Measurements from ENCODE around the gene AMOTL1.
A peak's percentile ranks its signal among the peaks of the same experiment; 100 is the strongest.

Gene AMOTL1

GRCh38 chr11:94760296-94760695, 7.9 kb upstream of the AMOTL1 start:
- Histone ChIP-seq H3K9me3 (no peaks in the 10 kb centered on the region), H3K36me3 (no peaks in the 10 kb centered on the region), H3K4me3 (ENCODE audit: low read depth, low read length) (no peak overlapping the region), H3K27me3 (no peaks in the 10 kb centered on the region), H3K4me1 (peaks cover 8% of the 10 kb centered on the region)
- DNase-seq: no peak
- no peak for TF ChIP-seq CTCF (IDR thresholded peaks at IDR 0.05; ENCODE audit: low read depth, low read length)

GRCh38 chr11:94762208-94762607, 5.9 kb upstream of the AMOTL1 start:
- no peaks in the 10 kb centered on the region for H3K9me3 ChIP-seq
- DNase-seq: peak; percentile 49
- TF ChIP-seq CTCF (IDR thresholded peaks at IDR 0.05; ENCODE audit: low read depth, low read length): peak; percentile 69
- H3K4me1 ChIP-seq: peaks cover 16% of the 10 kb centered on the region
- no peaks in the 10 kb centered on the region for H3K27me3 ChIP-seq
- H3K36me3 ChIP-seq: no peaks in the 10 kb centered on the region
- no peak overlapping the region for H3K4me3 ChIP-seq (ENCODE audit: low read depth, low read length)

- DNase-seq: no peak
- H3K4me3 ChIP-seq (ENCODE audit: low read depth, low read length): no peak overlapping the region
- no peaks in the 10 kb centered on the region for H3K36me3 ChIP-seq
- peaks cover 19% of the 10 kb centered on the region for H3K4me1 ChIP-seq
- H3K27me3 ChIP-seq: no peaks in the 10 kb centered on the region
- TF ChIP-seq CTCF (IDR thresholded peaks at IDR 0.05; ENCODE audit: low read depth, low read length): no peak
- H3K9me3 ChIP-seq: no peaks in the 10 kb centered on the region
Observed at GRCh38 chr11:94762995-94763394, 5.2 kb upstream of the AMOTL1 start.

- no peak for TF ChIP-seq CTCF (IDR thresholded peaks at IDR 0.05; ENCODE audit: low read depth, low read length)
- Histone ChIP-seq H3K27me3 (no peaks in the 10 kb centered on the region), H3K4me1 (peaks cover 20% of the 10 kb centered on the region), H3K9me3 (no peaks in the 10 kb centered on the region), H3K36me3 (no peaks in the 10 kb centered on the region), H3K4me3 (ENCODE audit: low read depth, low read length) (no peak overlapping the region)
- DNase-seq: no peak
Observed at GRCh38 chr11:94766713-94767206, 1.4 kb upstream of the AMOTL1 start.

- H3K36me3 ChIP-seq: no peaks in the 10 kb centered on the region
- peak overlapping the region; percentile 94 for H3K4me3 ChIP-seq (ENCODE audit: low read depth, low read length)
- no peak for TF ChIP-seq CTCF (IDR thresholded peaks at IDR 0.05; ENCODE audit: low read depth, low read length)
- no peaks in the 10 kb centered on the region for H3K9me3 ChIP-seq
- H3K27me3 ChIP-seq: no peaks in the 10 kb centered on the region
- DNase-seq: no peak
- peaks cover 20% of the 10 kb centered on the region for H3K4me1 ChIP-seq
Observed at GRCh38 chr11:94767291-94767690, 865 bp upstream of the AMOTL1 start.

GRCh38 chr11:94768602-94769541, 716 bp downstream of the AMOTL1 start:
- peak; percentile 54 for DNase-seq
- H3K4me1 ChIP-seq: peaks cover 20% of the 10 kb centered on the region

More at GRCh38 chr11:94768602-94769541, 716 bp downstream of the AMOTL1 start:
- Histone ChIP-seq H3K9me3 (no peaks in the 10 kb centered on the region), H3K27me3 (no peaks in the 10 kb centered on the region), H3K4me3 (ENCODE audit: low read depth, low read length) (peak overlapping the region; percentile 94), H3K36me3 (no peaks in the 10 kb centered on the region)
- no peak for TF ChIP-seq CTCF (IDR thresholded peaks at IDR 0.05; ENCODE audit: low read depth, low read length)
